Ecto neural progenitor cell (in vitro differentiated cells): ENCODE results near the gene TBC1D16.
"Not testable (repeated sequence)": the region's sequence is repeated elsewhere in the genome, so short reads cannot be mapped to it uniquely, and the experiment has no call there.

ENCODE experiments used
- DNase-seq: peaks from one replicate; pipeline ENCODE4 v3.0.0-alpha.2; 2018; ENCODE audit warnings: low spot score

The TBC1D16 gene

GRCh38 chr17:79913896-79914812 lies 121.5 kb downstream of the TBC1D16 start:
- DNase-seq: no peak

DNA sequence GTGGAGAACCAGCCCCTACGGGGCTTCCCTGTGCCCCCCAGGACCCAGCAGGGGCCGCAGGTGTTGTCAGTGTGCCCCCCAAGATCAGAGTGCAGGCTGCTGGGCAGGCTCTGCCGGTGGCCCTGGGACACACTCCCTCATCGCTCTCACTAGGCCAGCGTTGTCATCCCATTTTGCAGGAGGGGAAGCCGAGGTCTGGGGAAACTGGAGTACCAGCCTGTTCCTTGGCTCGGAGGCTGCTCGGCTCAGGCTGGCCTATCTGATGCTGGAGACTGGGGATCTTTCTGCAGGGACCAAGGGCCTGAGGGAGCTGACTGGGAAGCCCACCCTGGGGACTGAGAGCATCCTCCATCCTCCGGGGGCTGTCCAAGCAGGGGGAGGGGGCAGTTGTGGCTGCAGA lies 122.2 kb downstream of the TBC1D16 start:
- DNase-seq: no peak

- no peak for DNase-seq
Measured at GRCh38 chr17:79912552-79913330, 122.9 kb downstream of the TBC1D16 start.

DNA sequence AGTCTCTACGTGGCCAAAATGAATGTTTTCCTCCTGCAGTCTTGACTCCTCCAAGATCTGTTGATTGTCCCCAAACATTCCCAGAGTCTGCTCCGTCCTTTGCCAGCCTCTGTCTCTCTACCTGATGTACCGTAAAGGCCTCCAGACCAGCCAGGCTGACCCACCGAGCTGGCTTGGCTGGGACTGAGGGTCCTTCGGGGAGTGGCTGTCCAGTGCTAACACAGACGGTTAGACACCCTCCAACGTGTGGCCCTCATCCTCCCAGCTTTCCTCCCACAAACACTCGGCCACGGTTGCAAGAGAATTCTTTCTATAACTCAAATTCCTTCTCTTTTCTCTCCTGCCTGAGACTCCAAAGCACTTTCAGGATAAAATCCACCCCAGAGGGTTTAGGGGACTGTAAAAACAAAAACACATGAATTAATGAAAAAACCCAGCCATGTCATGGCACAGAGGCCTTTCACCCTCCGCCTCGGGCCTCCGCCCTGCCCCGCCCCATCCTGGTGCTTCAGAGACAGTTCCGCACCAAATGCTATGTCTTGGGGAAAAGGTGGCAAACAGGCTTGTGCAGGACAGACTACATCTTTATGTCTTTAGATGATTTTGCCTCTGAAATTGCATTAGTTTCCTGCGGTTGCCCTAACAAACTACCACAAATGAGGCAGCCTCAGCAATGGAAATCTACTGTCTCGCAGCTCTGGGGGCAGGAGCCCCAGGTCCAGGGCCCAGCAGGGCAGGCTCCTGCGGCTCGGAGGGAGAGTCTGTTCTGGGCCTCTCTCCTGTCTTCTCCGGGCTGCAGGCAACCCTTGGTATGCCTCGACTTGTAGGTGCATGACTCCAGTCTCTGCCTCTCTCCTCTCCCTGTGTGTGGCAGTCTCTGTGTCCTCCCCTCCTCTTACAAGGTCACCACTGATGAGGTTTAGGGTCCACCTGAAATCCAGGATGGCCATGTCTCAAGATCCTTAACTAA lies 124.0 kb downstream of the TBC1D16 start:
- no peak for DNase-seq

DNA sequence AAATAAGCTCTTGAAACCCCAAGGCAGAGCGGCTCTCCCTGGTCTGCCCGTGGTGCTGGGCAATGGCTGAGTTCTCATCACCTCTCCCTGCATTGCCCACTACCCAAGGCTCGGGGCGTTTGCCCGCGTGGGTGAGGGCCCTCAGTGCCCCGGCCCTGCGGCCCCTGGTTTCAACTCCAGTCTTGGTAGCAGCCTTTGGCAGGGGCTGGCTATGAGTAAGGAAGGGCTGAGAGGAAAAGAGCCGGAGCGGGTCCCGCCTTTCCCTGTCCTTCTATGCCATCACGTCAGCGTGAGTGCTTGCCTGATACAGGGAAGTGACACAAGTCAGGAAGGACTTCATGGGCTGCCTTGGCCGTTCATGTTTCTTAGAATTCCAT lies 124.7 kb downstream of the TBC1D16 start:
- no peak for DNase-seq

DNA sequence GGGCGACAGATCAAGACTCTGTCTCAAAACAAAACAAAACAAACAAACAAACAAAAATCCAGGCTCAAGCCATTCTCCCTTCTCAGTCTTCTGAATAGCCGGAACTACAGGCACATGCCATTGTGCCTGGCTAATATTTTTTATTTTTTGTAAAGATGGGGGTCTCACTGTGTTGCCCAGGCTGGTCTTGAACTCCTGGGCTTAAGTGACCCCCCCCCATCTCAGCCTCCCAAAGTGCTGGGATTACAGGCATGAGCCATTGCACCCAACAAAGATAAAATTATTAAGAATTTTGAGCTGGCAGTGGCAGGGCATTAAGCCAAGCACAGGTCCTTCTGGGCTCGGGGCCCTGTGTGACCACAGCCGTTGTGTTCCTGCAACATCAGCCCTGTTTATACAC lies 126.6 kb downstream of the TBC1D16 start:
- no peak for DNase-seq

DNA sequence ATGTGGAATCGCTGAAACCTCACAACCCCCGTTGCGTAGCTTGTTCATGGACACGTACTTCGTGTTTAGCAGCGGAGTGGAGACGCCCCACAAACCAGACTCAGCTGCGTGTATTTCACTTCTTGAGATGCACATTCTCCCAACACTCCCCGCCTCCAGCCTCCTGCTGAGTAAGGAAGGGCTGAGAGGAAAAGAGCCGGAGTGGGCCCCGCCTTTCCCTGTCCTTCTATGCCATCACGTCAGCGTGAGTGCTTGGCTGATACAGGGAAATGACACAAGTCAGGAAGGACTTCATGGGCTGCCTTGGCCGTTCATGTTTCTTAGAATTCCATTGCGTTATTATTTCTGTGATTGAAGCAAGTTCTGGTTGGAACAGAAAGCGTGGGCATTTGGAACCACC lies 127.8 kb downstream of the TBC1D16 start:
- peak; percentile 56 for DNase-seq

GRCh38 chr17:79907217-79907715 lies 128.4 kb downstream of the TBC1D16 start:
- no peak for DNase-seq

DNA sequence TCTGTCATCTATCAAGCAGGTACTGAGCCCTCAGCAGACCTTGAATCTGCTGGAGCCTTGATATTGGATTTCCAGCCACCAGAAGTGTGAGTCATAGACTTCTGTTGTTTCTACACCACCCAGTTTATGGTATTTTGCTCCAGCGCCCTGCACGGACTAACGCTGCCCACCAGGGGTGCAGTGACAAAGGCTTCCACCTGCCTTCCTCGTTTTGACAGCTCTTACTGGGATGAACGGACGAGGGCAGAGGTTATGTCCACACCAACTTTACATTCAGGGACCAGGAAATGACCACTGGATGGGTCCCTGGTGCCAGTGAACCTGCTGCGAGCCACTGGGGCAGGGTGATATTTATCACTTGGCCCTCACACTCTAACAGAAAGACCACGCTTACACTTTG lies 129.8 kb downstream of the TBC1D16 start:
- DNase-seq: no peak

GRCh38 chr17:79904865-79905264 lies 130.8 kb downstream of the TBC1D16 start:
- no peak for DNase-seq

- no peak for DNase-seq
Measured at GRCh38 chr17:79902146-79902791, 133.4 kb downstream of the TBC1D16 start.

DNA sequence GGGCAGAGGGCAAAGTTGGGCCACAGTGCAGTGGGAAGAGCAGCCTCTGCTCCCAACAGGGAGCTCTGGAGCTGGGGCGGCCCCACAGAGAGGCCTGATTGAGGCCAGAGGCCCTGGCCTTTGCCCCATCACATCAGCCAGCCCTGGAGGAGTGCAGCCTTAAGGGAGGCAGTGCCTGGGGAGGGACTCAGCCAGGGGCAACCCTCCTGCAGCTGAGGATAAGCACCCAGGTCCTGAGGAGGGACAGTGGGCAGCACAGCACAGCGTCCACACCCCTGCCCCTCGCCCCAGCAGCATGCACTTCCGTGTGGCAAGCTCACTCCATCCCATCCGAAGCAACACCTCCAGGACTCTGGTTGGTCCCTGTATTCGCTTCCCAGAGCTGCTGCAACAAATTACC lies 134.5 kb downstream of the TBC1D16 start:
- no peak for DNase-seq

DNA sequence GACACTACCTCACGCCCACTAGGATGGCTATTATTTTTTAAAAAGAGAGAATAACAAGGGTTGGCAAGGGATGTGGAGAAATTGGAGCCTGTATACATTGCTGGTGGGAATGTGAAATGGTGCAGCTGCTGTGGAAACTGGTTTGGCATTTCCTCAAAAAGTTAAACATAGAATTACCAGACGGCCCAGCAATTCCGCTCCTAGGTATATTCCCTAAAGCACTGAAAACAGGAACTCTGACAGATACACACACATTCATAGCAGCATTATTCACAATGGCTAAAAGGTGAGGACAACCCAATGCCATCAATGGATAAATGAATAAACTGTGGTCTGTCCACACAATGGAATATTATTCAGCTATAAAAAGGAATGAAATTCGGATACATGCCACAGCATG lies 136.1 kb downstream of the TBC1D16 start:
- no peak for DNase-seq

DNA sequence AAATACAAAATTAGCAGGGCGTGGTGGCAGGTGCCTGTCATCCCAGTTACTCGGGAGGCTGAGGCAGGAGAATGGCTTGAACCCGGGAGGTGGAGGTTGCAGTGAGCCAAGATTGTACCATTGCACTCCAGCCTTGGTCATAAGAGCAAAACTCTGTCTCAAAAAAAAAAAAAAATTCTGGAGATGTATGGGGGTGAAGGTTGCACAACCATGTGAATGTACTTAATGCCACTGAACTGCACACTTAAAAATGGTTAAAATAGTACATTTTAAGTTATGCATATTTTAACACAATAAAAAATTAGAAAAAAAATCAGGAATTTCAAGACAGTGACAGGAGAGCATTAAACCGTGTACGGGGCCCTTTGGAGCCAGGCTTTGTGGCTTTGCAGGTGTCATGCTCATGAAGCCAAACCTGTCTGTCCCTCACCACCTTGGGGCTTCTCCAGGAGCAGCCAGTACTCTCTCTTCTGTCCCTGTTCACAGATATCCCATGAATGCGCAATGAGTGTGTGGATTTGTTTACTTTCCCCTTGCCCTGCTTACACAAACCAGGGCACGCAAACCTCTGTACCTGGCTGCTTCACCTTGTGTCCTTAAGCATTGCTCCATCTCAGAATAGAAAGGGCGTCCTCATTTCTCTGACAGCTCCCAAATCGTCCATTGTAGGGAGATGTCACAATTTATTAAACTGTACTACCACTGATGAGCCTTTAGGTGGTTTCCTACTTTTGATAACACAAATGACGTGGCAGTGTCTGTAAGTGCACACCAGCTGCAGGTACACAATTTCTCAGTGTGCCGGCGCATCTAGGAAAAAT lies 138.2 kb downstream of the TBC1D16 start:
- no peak for DNase-seq

GRCh38 chr17:79893457-79893856 lies 142.2 kb downstream of the TBC1D16 start:
- not testable (repeated sequence) for DNase-seq

GRCh38 chr17:79892457-79893241 lies 143.0 kb downstream of the TBC1D16 start:
- DNase-seq: no peak

DNA sequence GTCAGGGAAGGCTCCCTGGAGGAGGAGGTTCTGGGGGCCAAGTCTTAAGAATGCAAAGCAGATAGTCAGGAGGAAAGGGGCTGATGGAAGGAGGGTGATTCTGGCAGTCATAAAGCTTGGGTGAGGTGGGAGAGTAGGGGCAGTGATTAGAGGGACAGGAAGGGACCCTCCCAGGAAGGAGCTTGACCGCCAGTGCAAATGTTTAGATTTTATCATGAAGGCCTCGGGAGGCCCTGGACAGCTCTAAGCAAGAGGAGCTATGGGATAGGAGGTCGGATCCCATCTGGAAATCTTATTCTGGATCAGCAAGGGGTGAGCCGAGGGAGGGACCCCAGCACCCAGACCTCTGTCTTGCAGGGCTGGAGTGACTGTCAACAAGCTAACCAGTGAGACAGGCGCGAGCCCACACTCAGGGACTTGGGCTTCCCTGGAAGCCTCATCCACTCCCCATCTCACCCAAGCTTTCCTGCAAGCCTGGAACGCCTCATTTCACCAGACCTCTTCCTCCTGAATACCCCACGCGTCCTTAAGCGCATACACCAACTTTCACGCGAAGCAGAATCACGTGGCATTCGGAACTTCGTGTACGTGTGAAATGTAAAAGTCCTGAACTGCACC lies 144.4 kb downstream of the TBC1D16 start:
- DNase-seq: no peak

DNA sequence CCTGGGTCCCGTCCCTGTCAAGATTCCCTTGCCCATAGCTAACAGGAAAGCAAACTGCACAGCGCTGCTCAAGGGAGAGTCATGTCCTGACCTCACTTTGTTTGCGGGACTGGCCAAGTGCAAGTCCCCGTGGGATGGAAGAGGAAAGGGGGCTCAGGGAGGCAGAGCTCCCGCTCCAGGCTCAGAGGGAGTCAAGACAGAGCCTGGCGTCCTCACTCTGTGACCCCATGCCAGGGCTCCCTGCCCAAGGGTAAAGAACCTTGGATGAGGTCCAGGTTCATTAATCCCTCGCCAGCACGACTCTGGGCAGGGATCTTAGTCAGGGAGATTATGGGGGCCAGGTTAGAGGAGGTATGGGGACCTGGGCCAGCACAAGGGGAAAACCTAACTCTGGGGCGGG lies 145.0 kb downstream of the TBC1D16 start:
- no peak for DNase-seq
